HG03432 (cell line): ENCODE results near the gene NCOA3.

ENCODE experiments used
- ATAC-seq: cut with Tn5 transposase; IDR thresholded peaks from one replicate; pipeline ENCODE4 v1.9.1; 2021; ENCODE audit warnings: mild to moderate bottlenecking, moderate library complexity; ENCODE audit not compliant: unreplicated experiment

The NCOA3 gene

GRCh38 chr20:47663354-47664067 lies 161.8 kb downstream of the NCOA3 start:
- peak; percentile 58 for ATAC-seq

- ATAC-seq: no peak
Observed at GRCh38 chr20:47664068-47664437, 162.4 kb downstream of the NCOA3 start.

GRCh38 chr20:47664744-47665143 lies 163.1 kb downstream of the NCOA3 start:
- no peak for ATAC-seq

GRCh38 chr20:47665221-47665991 lies 163.7 kb downstream of the NCOA3 start:
- no peak for ATAC-seq

- no peak for ATAC-seq
Observed at GRCh38 chr20:47666304-47666703, 164.6 kb downstream of the NCOA3 start.

GRCh38 chr20:47667086-47667485 lies 165.4 kb downstream of the NCOA3 start:
- no peak for ATAC-seq

GRCh38 chr20:47667531-47668312 lies 166.0 kb downstream of the NCOA3 start:
- ATAC-seq: no peak

GRCh38 chr20:47668313-47669151 lies 166.8 kb downstream of the NCOA3 start:
- ATAC-seq: no peak

- no peak for ATAC-seq
Observed at GRCh38 chr20:47669152-47669425, 167.4 kb downstream of the NCOA3 start.

- ATAC-seq: no peak
Observed at GRCh38 chr20:47669489-47669888, 167.8 kb downstream of the NCOA3 start.

- no peak for ATAC-seq
Observed at GRCh38 chr20:47669927-47670890, 168.5 kb downstream of the NCOA3 start.

GRCh38 chr20:47670913-47671312 lies 169.2 kb downstream of the NCOA3 start:
- ATAC-seq: no peak

- no peak for ATAC-seq
Observed at GRCh38 chr20:47672166-47672565, 170.5 kb downstream of the NCOA3 start.

- no peak for ATAC-seq
Observed at GRCh38 chr20:47672886-47673670, 171.4 kb downstream of the NCOA3 start.

- no peak for ATAC-seq
Observed at GRCh38 chr20:47673671-47673955, 171.9 kb downstream of the NCOA3 start.

GRCh38 chr20:47674145-47674544 lies 172.5 kb downstream of the NCOA3 start:
- ATAC-seq: no peak

- ATAC-seq: no peak
Observed at GRCh38 chr20:47674686-47675085, 173.0 kb downstream of the NCOA3 start.

- ATAC-seq: no peak
Observed at GRCh38 chr20:47675190-47676142, 173.8 kb downstream of the NCOA3 start.
